Nephron progenitor cell (in vitro differentiated cells): ENCODE data around the gene TMEM247.

Source experiments
- DNase-seq: peaks from one replicate; pipeline ENCODE4 v3.0.0; 2021
- H3K27ac Mint-ChIP-seq: 2 replicates; pipeline ENCODE4 v1.8.0; 2021; ENCODE audit warnings: mild to moderate bottlenecking, moderate library complexity, mixed read lengths
- H3K27me3 Mint-ChIP-seq: 2 replicates; pipeline ENCODE4 v1.8.0; 2021; ENCODE audit warnings: mild to moderate bottlenecking, low read depth, mixed read lengths; ENCODE audit not compliant: poor library complexity
- H3K36me3 Mint-ChIP-seq: 2 replicates; pipeline ENCODE4 v1.8.0; 2021; ENCODE audit warnings: low read depth, mixed read lengths
- H3K4me1 Mint-ChIP-seq: 2 replicates; pipeline ENCODE4 v1.8.0; 2021; ENCODE audit warnings: mixed read lengths
- H3K4me3 Mint-ChIP-seq: 2 replicates; pipeline ENCODE4 v1.8.0; 2021; ENCODE audit warnings: mild to moderate bottlenecking, moderate library complexity, mixed read lengths
- H3K9me3 Mint-ChIP-seq: 2 replicates; pipeline ENCODE4 v1.8.0; 2021; ENCODE audit warnings: mild to moderate bottlenecking, moderate library complexity, mixed read lengths
- CTCF ChIP-seq: fragments of 200-600 bp; sonication (generic); IDR thresholded peaks from 2 replicates; pipeline ENCODE4 v1.5.0; 2021; ENCODE audit warnings: antibody characterized with exemption

TMEM247 gene

GRCh38 chr2:46479265-46479664 lies at the start of gene TMEM247:
TMEM247 (plus strand) TSS chr2:46479565.
- H3K9me3 Mint-ChIP-seq, result peaks cover 44% of the 10 kb centered on the region
- no peaks in the 10 kb centered on the region for H3K4me1 Mint-ChIP-seq
- TF ChIP-seq CTCF, result no peak
- H3K36me3 Mint-ChIP-seq, result peaks cover 8% of the 10 kb centered on the region
- DNase-seq, result no peak
- peaks cover 26% of the 10 kb centered on the region for H3K27me3 Mint-ChIP-seq
- H3K27ac Mint-ChIP-seq, result no peak within 1 kb of the TSS
- H3K4me3 Mint-ChIP-seq, result no peak within 1 kb of the TSS

- Mint-ChIP-seq H3K9me3 (peaks cover 6% of the 10 kb centered on the region), H3K36me3 (no peaks in the 10 kb centered on the region), H3K27me3 (peaks cover 5% of the 10 kb centered on the region), H3K4me1 (no peaks in the 10 kb centered on the region), H3K4me3 (no peak overlapping the region), H3K27ac (no peak overlapping the region)
- DNase-seq, result no peak
- no peak for TF ChIP-seq CTCF
Measured at GRCh38 chr2:46430413-46430812, 49.0 kb upstream of the TMEM247 start.

GRCh38 chr2:46430992-46431391 lies 48.4 kb upstream of the TMEM247 start:
- TF ChIP-seq CTCF, result no peak
- no peaks in the 10 kb centered on the region for H3K4me1 Mint-ChIP-seq
- peaks cover 5% of the 10 kb centered on the region for H3K27me3 Mint-ChIP-seq
- no peaks in the 10 kb centered on the region for H3K36me3 Mint-ChIP-seq
- H3K9me3 Mint-ChIP-seq, result peaks cover 6% of the 10 kb centered on the region
- H3K27ac Mint-ChIP-seq, result no peak overlapping the region
- no peak overlapping the region for H3K4me3 Mint-ChIP-seq
- no peak for DNase-seq

- H3K9me3 Mint-ChIP-seq, result peaks cover 6% of the 10 kb centered on the region
- H3K27ac Mint-ChIP-seq, result no peak overlapping the region
- H3K4me1 Mint-ChIP-seq, result no peaks in the 10 kb centered on the region
- H3K27me3 Mint-ChIP-seq, result peaks cover 5% of the 10 kb centered on the region
- TF ChIP-seq CTCF, result no peak
- no peaks in the 10 kb centered on the region for H3K36me3 Mint-ChIP-seq
- H3K4me3 Mint-ChIP-seq, result no peak overlapping the region
- DNase-seq, result no peak
Measured at GRCh38 chr2:46431481-46432235, 47.7 kb upstream of the TMEM247 start.

- Mint-ChIP-seq H3K27me3 (peaks cover 5% of the 10 kb centered on the region), H3K36me3 (no peaks in the 10 kb centered on the region), H3K9me3 (no peaks in the 10 kb centered on the region), H3K4me1 (no peaks in the 10 kb centered on the region), H3K4me3 (no peak overlapping the region), H3K27ac (no peak overlapping the region)
- no peak for TF ChIP-seq CTCF
- no peak for DNase-seq
Measured at GRCh38 chr2:46434851-46435273, 44.5 kb upstream of the TMEM247 start.

GRCh38 chr2:46435353-46435752 lies 44.0 kb upstream of the TMEM247 start:
- H3K4me1 Mint-ChIP-seq, result no peaks in the 10 kb centered on the region
- H3K27me3 Mint-ChIP-seq, result peaks cover 8% of the 10 kb centered on the region
- no peaks in the 10 kb centered on the region for H3K36me3 Mint-ChIP-seq
- H3K9me3 Mint-ChIP-seq, result no peaks in the 10 kb centered on the region
- no peak for DNase-seq
- TF ChIP-seq CTCF, result no peak
- no peak overlapping the region for H3K4me3 Mint-ChIP-seq
- no peak overlapping the region for H3K27ac Mint-ChIP-seq
